IPS DF 19.7 (cell line): Measurements from ENCODE around the gene DYRK3.
A peak's percentile ranks its signal among the peaks of the same experiment; 100 is the strongest.

Source experiments
- DNase-seq: peaks from one replicate; pipeline ENCODE4 v3.0.0-alpha.2; 2013; ENCODE audit warnings: low read depth, low spot score

Gene DYRK3

DNA sequence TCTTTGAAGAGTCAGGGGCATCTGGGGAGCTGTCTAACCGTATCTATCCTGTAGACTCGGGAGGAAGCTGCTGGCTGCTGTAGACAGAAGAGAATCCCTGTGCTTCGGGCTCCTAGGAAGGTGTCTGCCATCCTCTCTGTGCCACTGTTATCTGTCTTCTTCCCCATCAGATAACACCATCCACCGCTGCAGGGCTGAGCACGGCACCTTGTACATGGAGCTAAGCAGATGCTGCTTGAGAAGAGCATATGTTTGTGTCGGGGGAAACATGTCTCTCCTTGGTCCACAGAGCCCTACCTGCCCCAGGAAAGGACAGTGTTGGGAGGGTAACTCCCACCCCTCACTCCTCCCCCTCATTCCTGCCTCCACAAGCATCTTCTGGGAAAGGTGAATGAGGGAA is 48.0 kb downstream of the DYRK3 start:
- no peak for DNase-seq

DNA sequence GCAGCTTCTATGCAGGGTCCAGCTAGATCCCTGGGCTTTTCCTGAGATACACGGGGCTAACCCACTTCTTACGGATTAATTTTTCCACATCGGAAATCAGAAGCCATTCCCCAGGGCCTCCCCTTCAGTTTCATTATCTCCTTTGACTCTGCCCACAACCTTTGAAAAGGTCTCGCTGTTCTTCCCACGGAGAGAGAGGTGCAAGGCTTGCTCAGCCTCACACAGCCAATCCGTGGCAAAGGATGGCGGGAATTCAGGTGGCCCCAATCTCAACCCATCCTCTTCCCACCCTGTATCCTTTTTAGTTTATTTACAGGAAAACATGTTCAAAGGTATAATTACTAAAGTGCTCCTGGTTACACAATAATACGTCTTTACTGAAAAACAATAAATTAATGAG is 48.7 kb downstream of the DYRK3 start:
- no peak for DNase-seq

DNA sequence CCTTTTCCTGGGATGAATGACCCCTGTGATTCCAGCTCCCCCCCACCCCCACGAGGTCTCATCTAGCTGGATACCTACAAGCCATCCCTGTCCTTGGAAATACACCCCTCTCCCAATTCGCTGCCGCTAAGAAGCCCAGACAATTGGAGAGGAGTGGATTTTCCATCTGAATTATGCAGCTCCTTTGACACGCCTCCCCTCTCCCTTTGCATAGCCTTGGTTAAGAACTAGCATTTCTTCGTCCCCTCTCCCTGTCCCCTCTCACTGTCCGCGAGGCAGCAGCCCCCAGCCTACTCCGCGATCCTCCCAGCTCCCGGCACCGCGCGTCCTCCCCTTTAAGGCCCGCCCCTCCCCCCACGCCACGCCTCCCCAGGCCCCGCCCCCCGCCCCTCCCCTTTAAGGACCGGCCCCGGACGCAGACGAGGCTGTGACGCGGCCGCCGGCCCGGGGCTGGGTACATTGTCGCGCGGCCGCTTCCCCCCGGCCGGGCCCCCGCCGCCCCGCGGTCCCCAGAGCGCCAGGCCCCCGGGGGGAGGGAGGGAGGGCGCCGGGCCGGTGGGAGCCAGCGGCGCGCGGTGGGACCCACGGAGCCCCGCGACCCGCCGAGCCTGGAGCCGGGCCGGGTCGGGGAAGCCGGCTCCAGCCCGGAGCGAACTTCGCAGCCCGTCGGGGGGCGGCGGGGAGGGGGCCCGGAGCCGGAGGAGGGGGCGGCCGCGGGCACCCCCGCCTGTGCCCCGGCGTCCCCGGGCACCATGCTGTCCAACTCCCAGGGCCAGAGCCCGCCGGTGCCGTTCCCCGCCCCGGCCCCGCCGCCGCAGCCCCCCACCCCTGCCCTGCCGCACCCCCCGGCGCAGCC is 49.4 kb downstream of the DYRK3 start, which contains the start of gene MAPKAPK2:
Gene MAPKAPK2, plus strand, starts transcription at position 428 of the 856 bp plus-strand sequence. Its CDS starts 325 bp downstream, at position 753.
- DNase-seq = no peak

DNA sequence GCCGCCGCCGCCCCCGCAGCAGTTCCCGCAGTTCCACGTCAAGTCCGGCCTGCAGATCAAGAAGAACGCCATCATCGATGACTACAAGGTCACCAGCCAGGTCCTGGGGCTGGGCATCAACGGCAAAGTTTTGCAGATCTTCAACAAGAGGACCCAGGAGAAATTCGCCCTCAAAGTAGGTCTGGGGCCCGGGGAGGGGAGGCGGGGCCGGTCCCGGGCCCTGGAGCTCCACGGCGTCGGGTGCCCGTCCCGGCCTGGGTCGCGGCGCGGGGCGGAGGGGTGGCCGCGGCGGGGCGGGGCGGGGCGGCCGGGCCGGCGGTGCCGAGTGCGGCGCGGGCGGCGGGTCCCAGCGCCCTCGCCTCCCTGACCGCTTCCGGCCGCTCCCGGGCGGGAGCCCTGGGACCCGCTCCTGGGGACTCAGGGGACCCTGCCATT is 50.0 kb downstream of the DYRK3 start:
- no peak for DNase-seq

DNA sequence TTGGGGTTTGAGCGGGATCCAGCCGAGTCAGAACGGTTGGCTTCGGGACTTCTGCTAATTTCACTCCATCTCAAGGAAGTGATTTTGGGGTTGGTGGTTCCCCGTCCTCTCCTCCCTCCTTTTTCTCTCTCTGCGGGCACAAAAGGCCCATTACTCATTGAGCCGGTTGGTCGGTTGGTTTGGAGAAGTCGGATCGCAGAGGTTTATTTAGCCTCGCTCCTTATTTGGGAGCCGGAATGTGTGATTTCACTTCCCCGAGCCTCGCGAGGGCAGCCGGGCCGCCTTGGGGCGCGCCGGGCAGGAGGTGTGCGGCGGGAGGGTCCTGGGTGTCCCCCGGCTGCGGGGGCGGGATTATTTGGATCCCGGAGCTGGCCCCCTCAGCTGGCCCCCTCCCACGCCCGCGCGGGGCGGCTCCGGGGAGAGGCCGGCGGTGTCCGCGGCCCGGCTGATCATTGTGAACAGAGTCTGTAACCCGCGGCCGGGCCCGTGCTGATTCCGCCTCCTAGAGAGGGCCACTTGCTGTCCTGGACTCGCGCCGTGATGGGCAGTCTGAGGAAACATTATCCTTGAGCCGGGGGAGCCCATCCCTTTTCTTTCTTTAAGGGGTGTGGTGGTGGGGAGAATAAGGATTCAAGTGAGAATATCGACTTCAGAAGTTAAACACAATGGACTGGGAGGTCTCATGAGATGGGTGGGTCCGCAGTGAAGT is 50.6 kb downstream of the DYRK3 start:
- DNase-seq = no peak

DNA sequence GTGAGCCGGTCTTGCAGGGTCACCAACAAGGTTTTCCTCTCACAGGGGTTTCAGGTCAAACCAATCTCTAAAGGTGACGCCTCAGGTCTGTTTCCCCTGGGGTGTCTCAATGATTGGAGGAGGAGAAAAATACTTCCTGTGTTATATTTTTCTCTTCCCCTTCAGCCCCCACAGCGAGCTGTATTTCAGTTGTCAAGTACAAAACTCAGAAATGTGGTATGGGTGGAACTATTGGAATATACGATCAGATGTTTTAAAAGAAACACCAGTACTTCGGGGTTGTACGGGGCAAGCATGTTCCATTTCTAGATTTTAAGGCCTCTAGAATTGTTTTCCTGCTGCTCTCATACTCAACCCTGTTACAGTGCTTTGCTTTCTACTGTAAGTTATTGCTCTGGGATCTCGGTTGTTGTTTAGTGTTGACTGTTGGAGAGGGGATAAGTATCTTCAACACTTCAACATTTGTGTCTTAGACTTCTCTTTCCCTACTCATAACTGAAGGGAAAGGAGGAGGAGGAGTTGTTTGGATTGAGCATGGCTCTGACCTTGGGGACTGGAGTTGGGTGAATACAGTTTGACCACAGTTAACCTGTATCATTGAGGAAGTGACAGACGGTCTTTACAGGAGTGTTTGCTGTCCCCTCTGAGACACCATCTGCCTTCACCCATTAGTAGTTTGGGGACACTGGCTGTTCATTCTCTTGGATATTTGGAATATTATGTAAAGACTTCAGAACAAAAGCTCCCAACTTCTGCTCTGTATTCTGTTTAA is 51.3 kb downstream of the DYRK3 start:
- DNase-seq = no peak

DNA sequence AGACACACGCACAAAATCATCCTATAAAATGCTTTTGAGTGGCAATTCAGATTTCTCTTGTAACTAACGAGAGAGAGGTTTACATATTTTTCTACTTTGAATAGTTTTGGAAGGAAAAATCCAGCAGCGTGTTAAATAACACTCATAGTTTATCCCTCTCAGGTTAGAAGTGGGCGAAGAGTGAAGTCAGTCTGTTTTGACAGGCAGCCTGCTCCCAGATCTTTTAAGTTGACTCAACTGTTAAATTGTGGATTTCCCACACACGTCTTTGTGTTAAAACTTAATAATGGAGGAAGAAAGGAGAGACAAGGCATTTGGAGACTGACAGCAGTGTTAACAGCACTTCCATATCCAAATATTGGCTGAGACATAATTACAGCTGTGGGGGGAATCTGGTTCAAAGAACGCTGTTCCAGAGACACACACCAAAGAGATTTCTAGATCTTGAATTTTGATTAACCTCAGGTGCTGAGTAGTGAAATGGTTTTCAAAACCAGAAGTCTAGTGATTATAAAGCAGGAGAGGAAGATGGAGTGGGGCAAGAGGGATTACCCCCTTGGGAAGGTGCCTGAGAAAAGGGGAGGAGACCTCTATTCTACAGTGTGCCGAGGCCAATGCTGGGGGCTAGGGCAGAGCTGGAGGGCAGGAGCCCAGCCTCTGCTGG is 52.0 kb downstream of the DYRK3 start:
- DNase-seq = no peak

DNA sequence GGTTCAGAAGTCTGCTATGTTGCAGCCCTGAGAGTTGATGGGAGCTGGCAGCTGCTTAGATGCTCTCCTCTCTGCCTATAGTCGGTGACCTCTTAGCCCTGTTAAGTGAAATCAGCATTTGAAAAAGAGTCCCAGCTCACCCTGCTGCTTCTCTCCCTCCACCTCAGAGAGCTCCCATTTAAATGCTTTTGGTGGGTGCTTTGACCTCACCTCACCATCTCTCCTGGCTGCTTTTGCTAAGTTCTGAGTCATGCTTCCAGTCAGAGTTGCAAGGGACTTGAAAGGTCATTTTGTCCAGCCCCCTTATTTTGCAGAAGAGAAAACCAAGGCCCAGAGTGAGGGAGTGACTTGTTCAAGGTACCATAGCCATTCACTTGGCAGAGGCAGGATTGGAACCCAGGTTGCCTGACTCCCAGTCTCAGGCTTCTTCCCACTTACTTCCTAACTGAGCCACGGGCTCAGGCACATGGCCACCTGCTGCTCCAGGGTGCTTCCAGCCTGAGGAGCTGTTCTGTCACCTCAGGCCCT is 52.6 kb downstream of the DYRK3 start:
- DNase-seq = peak; percentile 77

DNA sequence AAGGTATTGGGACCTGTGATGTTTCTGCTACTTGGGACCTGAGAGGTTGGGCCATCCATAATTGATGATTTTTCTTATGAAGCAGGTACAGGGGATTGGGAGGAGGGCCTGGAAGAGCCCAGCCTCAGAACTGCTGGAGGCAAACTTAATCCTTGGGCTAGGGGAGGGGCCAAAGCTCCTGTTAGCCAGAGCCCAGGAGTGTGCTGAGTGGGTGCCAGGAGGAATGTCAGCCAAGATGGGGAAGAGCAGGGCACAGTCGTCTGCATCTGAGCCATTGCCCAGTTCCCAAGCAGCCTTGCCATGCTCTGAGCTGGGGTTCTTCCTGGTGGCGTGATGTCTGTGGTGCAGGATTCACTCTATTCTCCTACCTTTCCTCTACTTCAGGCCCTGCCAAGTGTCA is 55.2 kb downstream of the DYRK3 start:
- DNase-seq = no peak

DNA sequence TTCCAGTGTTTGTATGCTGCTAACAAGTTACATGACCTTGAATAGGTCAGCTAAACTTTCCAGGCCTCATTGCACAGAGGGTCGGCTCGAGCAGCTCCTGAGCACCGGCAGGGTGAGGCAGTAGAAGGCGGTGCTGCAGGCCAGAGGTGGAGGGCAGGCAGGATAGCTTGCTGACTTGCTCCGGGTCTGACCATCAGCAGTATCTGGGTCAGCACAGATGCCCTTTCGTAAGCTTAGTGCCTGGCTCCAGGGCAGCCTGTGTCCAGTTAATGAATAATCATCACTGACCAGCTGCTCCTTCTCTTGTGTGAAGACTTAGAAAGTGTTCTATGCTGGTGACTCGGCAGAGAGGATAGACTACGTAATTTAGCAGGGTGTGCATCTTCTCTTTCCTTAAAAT is 56.3 kb downstream of the DYRK3 start:
- DNase-seq = no peak

DNA sequence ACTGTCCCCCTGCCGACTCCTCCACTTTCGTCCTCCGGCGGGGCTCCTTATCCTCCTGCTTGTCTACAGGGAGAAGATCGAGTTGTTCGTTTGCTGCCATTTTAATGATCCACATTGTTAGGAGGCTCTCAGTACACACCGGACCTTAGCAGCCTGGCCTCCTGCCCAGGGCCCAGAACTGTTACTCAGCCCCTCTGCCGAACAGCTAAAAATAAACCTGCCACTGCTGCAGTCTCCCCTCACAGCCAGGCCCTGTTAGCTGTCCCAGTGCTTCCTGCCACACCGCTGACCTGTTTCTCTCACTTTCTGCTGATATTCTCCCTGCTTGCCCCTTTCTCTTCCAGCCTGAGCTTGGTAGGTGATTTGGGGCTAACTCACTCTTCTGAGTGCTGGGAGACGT is 57.7 kb downstream of the DYRK3 start:
- no peak for DNase-seq

DNA sequence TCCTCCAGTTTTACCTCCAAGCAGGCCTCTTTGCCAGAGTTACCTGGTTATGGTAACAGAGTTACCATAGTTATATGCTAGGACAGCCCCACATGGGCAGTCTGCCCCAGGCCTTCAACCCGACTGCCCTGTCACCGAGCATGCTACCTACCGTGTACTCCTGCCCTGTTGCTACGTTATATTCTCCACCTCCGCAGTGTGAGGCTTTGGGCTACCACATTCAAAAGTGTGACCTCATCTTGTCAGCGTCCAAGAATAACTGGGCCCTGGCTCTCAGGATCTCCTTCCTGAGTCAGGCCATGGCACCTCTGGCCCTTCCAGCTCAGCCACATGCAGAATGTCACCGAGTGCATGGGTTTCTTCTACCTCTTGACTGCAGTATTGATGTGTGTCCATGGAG is 58.3 kb downstream of the DYRK3 start:
- DNase-seq = no peak

DNA sequence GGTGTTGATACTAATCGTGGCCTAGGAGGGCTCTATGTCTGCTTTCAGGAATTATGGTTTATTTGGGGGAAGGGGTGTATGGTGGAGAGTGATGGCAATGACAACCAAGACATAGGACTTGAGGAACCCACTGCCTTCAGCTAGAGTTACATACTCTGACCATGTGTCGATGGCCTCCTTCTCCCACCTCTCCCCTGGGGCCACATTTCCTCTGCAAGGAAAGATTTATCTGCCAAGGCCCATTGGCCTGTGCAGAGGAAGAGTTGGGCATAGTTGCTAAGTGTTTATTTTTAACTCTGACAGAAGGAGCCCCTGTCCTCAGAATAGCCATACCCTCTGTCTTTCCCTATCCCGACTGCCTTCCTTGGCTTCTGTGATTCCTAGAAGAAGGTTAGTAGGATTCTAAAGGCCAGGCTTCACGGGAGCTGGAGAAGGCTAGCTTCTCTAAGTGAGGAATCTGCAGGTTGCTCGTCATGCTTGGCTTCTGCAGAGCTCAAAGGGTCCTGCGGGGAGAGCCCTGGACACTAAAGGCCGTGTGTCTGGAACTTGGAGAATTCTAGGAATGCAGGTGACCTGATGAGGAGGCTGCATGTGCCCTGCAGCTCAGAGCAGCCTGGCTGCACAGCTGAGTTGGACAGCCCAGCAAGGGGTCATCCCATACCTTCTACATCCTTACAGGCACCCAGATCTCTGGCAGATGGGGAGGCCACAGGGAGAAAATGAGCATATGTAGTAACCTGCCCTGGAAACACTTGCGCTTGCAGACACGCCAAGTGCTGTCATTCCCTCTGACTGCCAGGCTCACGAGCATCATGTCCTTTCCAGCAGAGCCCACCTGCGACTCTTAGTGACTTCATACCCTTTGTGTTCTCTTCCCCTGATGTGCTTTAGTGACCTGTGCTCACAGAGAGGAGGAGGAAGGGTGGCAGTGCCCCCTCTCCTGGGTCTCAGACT is 59.1 kb downstream of the DYRK3 start:
- peak; percentile 61 for DNase-seq

DNA sequence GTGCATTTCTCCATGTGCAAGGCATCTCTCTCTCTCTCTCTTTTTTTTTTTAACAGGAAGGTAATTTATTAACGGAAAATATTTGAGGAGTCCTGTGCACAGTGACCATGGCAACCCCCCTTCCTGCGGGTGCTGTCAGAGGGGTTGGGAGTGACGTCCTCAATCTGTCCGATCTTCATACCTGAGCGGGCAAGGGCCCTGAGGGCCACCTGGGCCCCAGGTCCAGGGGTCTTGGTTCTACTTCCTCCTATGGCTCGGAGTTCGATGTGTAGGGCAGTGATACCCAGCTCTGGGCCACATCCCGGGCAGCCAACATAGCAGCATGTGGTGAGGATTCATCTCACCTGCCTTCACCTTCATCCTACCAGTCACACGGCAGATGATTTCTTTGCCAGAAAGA is 60.4 kb downstream of the DYRK3 start:
- DNase-seq = no peak

DNA sequence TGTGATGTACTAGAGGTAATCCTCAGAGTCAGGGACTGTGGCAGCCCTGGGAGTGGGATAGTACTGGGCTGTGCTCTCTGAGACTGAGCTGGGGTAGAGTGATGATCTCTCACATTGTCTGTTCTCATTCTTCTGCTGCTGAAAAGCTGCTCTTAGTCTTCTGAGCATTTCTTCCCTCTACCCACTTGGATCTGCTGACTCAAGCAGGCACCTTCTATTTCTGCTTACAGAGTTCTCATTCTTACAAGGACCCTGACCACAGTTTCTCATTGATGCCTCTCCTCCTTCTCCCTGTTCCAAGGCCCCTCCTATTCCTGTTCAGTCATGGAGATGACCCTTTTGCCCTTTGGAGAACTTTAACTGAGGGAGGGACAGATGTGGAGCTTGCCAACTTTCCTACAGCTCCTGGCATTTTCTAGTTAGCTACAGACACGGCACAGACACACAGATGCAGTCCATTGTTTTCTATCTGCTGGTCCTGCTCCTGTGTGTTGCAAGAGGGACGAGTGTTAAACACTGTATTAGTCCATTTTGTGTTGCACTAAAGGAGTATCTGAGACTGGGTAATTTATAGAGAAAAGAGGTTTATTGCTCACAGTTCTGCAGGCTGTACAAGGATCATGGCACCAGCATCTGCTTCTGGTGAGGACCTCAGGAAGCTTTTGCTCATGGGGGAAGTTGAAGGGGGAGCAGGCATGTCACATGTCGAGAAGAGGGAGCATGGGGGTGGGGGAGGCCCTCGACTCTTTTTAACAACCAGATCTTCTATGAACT is 61.7 kb downstream of the DYRK3 start:
- no peak for DNase-seq

DNA sequence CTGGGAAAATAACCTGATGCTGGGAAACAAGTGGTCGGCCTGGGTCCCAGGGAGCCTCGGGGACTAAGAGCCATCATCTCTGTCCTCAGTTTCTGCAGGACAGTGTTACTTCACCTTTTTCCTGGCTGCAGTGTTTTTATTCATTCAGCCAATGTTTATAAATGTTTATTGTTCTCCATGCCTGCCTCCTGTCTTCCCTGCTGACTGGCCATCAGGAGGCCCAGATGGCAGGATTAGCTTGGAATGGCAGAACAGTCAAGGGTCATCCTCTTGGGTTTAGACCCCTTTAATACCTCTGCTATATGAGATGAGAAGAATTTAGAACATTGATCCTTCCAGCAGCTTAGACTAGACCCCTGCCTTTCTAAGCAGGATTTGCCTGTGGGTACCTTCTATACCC is 62.7 kb downstream of the DYRK3 start:
- no peak for DNase-seq
